A673 (cell line): ENCODE results near the gene MFSD11. TPM values are rescaled to one million over a fixed set of nuclear protein-coding genes. Genes with fewer than 3 reads are reported as not detected.
"Not testable (repeated sequence)": the region's sequence is repeated elsewhere in the genome, so short reads cannot be mapped to it uniquely, and the experiment has no call there.

ENCODE experiments used
- BruUV-seq: library from RNA; stranded (reverse); fragments of 400-500 nt; replicated peaks from 2 replicates; lab custom pipeline; 2021; lab: Mats Ljungman, UMichigan
- CTCF ChIA-PET: fragments of 300-600 bp; sonication (Branson Sonifier 250); formaldehyde crosslinking; loops from one replicate; lab custom pipeline; 2022; ENCODE audit warnings: antibody characterized with exemption; lab: Charles Lee
- POLR2A ChIA-PET: fragments of 300-600 bp; sonication (Branson Sonifier 250); formaldehyde crosslinking; loops from one replicate; lab custom pipeline; 2022; ENCODE audit warnings: antibody characterized with exemption; ENCODE audit not compliant: low non-redundant PET; lab: Charles Lee
- DNase-seq: peaks from one replicate; pipeline ENCODE4 v3.0.0-alpha.2; 2015; ENCODE audit warnings: low spot score
- H3K27ac ChIP-seq: fragments of 200-600 bp; sonication (generic); 2 replicates; pipeline ENCODE4 v1.5.1; 2016; ENCODE audit warnings: mixed run types, low read depth, mild to moderate bottlenecking, mixed read lengths, antibody characterized with exemption, low read length; ENCODE audit not compliant: poor library complexity, severe bottlenecking
- H3K27me3 ChIP-seq: fragments of 200-600 bp; sonication (generic); replicated peaks from 2 replicates; pipeline ENCODE4 v1.6.1; 2017; ENCODE audit warnings: mixed run types, low read depth, mild to moderate bottlenecking, mixed read lengths, antibody characterized with exemption, low read length; ENCODE audit not compliant: insufficient read depth, poor library complexity
- H3K36me3 ChIP-seq: fragments of 200-600 bp; sonication (generic); 2 replicates; pipeline ENCODE4 v1.6.1; 2016; ENCODE audit warnings: mixed run types, mild to moderate bottlenecking, mixed read lengths, antibody characterized with exemption, low read length; ENCODE audit not compliant: insufficient read depth, poor library complexity, severe bottlenecking
- H3K4me1 ChIP-seq: fragments of 200-600 bp; sonication (generic); 2 replicates; pipeline ENCODE4 v1.6.1; 2017; ENCODE audit warnings: mixed run types, mild to moderate bottlenecking, mixed read lengths, antibody characterized with exemption, low read length; ENCODE audit not compliant: insufficient read depth, poor library complexity, severe bottlenecking
- H3K4me3 ChIP-seq: fragments of 200-600 bp; sonication (generic); 2 replicates; pipeline ENCODE4 v1.5.1; 2016; ENCODE audit warnings: low read depth, mixed run types, mild to moderate bottlenecking, mixed read lengths, low read length; ENCODE audit not compliant: poor library complexity, severe bottlenecking
- H3K9me3 ChIP-seq: fragments of 200-600 bp; sonication (generic); 2 replicates; pipeline ENCODE4 v1.6.1; 2016; ENCODE audit warnings: mixed run types, low read depth, mild to moderate bottlenecking, mixed read lengths, antibody characterized with exemption, low read length; ENCODE audit not compliant: poor library complexity, severe bottlenecking
- EZH2 ChIP-seq: fragments of 200-600 bp; sonication (generic); IDR thresholded peaks from 2 replicates; pipeline ENCODE4 v1.6.1; 2017; ENCODE audit warnings: borderline replicate concordance, low read depth, mild to moderate bottlenecking, mixed read lengths, antibody characterized with exemption, low read length; ENCODE audit not compliant: poor library complexity, severe bottlenecking
- intact Hi-C: fragments of 100-400 bp; cut with micrococcal nuclease; formaldehyde crosslinking; loops from one replicate; pipeline ENCODE4 v1.10.0; 2022; ENCODE audit not compliant: unreplicated experiment
- total RNA-seq: library from RNA; stranded (reverse); gene quantifications from 2 replicates; pipeline ENCODE4 v1.2.3, GENCODE V29; 2021
- TF ChIP-seq, protein P1 (sequence below): fragments of 300-800, 200-600 bp; sonication (generic); conservative IDR thresholded peaks from 2 replicates; pipeline ENCODE4 v1.5.1; 2017; ENCODE audit warnings: low read depth, mild to moderate bottlenecking, antibody characterized with exemption, low read length, moderate library complexity, mixed read lengths

MFSD11 gene
- total RNA-seq, 1 experiment from 2014 or later, result 38.8 TPM

DNA sequence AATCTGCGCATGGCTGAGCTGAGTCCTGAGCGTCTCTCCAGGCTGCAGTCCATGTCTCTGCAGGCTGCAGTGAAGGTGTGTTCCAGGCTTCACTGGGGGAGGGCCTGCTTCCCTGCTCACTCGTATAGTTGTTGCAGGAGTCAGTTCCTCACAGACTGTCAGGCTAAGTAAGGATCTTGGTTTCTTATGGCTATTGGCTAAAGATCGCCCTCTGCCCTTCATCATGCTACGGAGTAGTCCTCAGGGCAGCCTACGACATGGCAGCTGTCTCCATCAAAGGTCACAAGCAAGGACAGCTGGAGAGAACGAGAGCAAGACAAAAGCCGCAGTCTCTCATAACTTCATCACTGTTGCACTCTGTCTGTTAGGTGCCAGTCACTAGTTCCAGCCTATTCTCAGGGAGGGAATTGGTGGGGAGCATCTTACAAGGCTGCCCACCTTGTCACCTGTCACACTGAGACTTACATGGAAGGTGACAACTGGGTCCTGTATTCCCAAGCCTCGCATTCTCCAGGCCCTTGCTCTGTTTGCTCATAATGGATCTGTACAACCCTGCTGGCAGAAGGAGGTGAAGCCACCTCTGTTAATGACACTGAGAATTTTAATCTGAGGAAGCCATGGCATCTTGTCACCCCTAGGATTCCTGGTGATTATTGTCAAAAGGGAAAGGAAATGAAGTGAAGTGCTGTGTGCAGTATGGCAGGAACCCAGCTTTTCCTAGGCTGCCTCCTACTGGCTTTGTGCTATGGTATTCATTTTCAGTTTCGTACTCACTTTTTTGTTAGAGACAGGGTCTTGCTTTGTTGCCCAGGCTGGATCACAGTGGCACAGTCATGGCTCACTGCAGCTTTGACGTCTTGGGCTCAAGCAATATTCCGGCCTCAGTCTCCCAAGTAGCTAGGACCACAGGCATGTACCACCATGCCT lies 43.4 kb downstream of the MFSD11 start:
- TF ChIP-seq, protein P1, sequence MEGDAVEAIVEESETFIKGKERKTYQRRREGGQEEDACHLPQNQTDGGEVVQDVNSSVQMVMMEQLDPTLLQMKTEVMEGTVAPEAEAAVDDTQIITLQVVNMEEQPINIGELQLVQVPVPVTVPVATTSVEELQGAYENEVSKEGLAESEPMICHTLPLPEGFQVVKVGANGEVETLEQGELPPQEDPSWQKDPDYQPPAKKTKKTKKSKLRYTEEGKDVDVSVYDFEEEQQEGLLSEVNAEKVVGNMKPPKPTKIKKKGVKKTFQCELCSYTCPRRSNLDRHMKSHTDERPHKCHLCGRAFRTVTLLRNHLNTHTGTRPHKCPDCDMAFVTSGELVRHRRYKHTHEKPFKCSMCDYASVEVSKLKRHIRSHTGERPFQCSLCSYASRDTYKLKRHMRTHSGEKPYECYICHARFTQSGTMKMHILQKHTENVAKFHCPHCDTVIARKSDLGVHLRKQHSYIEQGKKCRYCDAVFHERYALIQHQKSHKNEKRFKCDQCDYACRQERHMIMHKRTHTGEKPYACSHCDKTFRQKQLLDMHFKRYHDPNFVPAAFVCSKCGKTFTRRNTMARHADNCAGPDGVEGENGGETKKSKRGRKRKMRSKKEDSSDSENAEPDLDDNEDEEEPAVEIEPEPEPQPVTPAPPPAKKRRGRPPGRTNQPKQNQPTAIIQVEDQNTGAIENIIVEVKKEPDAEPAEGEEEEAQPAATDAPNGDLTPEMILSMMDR, result peak; percentile 41; the same call in 1 of the 2 replicates
- no peak for TF ChIP-seq EZH2
- CTCF ChIA-PET, result interaction anchor here (0.7 kb wide), 1 partner anchor 339 kb away, joined by 3 read pairs; no protein-coding TSS in a partner anchor
- peak; percentile 30 for DNase-seq
- no TSS peak for BruUV-seq
- Histone ChIP-seq H3K27me3 (no peaks in the 10 kb centered on the region), H3K9me3 (no peaks in the 10 kb centered on the region), H3K36me3 (peaks cover 19% of the 10 kb centered on the region), H3K4me1 (no peaks in the 10 kb centered on the region), H3K4me3 (no peak overlapping the region), H3K27ac (no peak overlapping the region)
- POLR2A ChIA-PET, result no interaction called here
- intact Hi-C loops, result no loop called here

DNA sequence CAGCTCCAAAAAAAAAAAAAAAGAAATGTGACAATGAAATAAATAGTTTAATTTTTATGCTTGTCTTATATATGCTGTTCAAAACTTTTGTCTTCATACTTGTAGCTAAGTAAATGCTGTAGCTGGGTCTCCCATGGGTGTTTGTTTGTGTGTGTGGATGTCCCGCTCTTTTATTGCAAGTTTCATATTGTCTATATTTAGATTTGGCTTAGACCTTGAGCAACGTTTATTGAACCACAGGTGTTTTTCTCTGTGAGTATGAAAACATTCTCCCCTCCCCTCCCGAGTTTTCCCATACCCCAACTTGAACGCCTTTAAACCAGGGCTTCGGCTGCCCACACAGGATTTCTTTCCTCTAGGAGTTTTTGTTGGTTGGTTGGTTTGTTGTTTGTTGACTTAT lies 45.2 kb downstream of the MFSD11 start:
- Histone ChIP-seq H3K4me3 (no peak overlapping the region), H3K4me1 (no peaks in the 10 kb centered on the region), H3K36me3 (peaks cover 16% of the 10 kb centered on the region), H3K9me3 (no peaks in the 10 kb centered on the region), H3K27ac (no peak overlapping the region), H3K27me3 (no peaks in the 10 kb centered on the region)
- DNase-seq, result no peak
- no peak for TF ChIP-seq EZH2
- TF ChIP-seq, protein P1, result no peak
- intact Hi-C loops, result no loop called here
- no TSS peak for BruUV-seq
- ChIA-PET POLR2A (interaction anchor here (0.6 kb wide), 1 partner anchor 558 kb away, joined by 7 read pairs; no protein-coding TSS in a partner anchor), CTCF (no interaction called here)

DNA sequence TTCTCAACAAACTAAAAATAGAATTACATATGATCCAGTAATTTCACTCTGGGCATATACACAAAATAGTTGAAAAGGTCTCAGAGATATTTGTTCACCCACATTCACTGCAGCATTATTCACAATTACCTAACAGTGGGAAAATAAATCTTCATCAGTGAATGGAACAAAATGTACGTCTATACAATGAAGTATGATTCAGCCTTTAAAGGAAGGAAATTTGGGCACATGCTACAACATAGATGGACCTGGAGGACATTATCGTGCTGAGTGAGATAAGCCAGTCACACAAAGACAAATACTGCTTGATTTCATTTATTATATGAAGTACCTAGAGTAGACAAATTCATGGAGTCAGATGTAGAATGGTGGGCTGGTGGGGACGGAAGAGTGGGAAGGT lies 47.0 kb downstream of the MFSD11 start:
- TF ChIP-seq, protein P1, result no peak
- no peak for TF ChIP-seq EZH2
- peaks cover 11% of the 10 kb centered on the region for H3K36me3 ChIP-seq
- H3K9me3 ChIP-seq, result no peaks in the 10 kb centered on the region
- no peak overlapping the region for H3K4me3 ChIP-seq
- ChIA-PET CTCF (interaction anchor here (0.6 kb wide), 1 partner anchor 480 kb away, joined by 10 read pairs; no protein-coding TSS in a partner anchor), POLR2A (no interaction called here)
- intact Hi-C loops, result no loop called here
- H3K27me3 ChIP-seq, result no peaks in the 10 kb centered on the region
- BruUV-seq, result no TSS peak
- no peak for DNase-seq
- H3K4me1 ChIP-seq, result no peaks in the 10 kb centered on the region
- H3K27ac ChIP-seq, result no peak overlapping the region

DNA sequence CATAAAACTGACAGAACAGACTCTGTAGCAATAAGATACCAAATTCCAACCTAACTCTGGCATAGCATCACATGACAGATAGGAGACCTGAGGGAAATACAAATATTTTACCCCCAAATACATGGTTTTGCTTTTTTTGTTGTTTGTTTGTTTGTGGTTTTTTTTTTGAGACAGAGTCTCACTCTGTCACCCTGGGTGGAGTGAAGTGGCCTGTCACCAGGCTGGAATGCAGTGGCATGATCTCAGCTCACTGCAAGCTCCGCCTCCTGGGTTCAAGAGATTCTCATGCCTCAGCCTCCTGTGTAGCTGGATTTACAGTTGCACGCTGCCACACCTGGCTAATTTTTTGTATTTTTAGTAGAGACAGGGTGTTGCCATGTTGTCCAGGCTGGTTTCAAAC lies 49.9 kb downstream of the MFSD11 start:
- BruUV-seq, POLR2A ChIA-PET, H3K27ac ChIP-seq: not testable (repeated sequence)

More for the DNA sequence above, 49.9 kb downstream of the MFSD11 start:
- H3K9me3 ChIP-seq, H3K36me3 ChIP-seq, intact Hi-C loops, H3K27me3 ChIP-seq, DNase-seq, H3K4me3 ChIP-seq, CTCF ChIA-PET: not testable (repeated sequence)
- peaks cover 16% of the 10 kb centered on the region for H3K4me1 ChIP-seq
